Neural crest cell (in vitro differentiated cells): ENCODE results near the gene OLFML2B. TPM values are rescaled to one million over a fixed set of nuclear protein-coding genes. Genes with fewer than 3 reads are reported as not detected.

ENCODE experiments used
- total RNA-seq: library from RNA; stranded (reverse); gene quantifications from 2 replicates; pipeline ENCODE4 v1.2.1, GENCODE V29; 2021

OLFML2B gene
- total RNA-seq, 1 donor from 2014 or later: 5.8 TPM

Other genes with a start within 250 kb of the OLFML2B start
- gene NOS1AP, start 45.8 kb upstream of the OLFML2B start, total RNA-seq: 7.0 and 7.1 TPM in 2 replicates